ENCODE data around the gene FAM107B.

- TF ChIP-seq FOXP2 (optimal IDR thresholded peaks at IDR 0.05; ENCODE audit: borderline replicate concordance, extremely low read depth, extremely low read length, insufficient read depth) (no peak), POLR2AphosphoS5 (IDR thresholded peaks at IDR 0.05; ENCODE audit: low read depth, low read length) (no peak), TAF1 (IDR thresholded peaks at IDR 0.05; ENCODE audit: borderline replicate concordance, insufficient read depth, low read length) (no peak), REST (IDR thresholded peaks at IDR 0.05; ENCODE audit: insufficient read depth in 1 of 2, low read depth in 2 of 2, low read length in 2 of 2) (no peak), SIN3A (IDR thresholded peaks at IDR 0.05; ENCODE audit: borderline replicate concordance, insufficient read depth, low read length) (no peak)
Observed at GRCh38 chr10:14572811-14573210, 201.9 kb downstream of the FAM107B start.

All from PFSK-1 (cell line).